CD14-positive monocyte (primary cell): ENCODE measurements around the gene CIBAR2. TPM values are rescaled to one million over a fixed set of nuclear protein-coding genes. Genes with fewer than 3 reads are reported as not detected.

Experiments used
- DNase-seq, 3 donors: peaks; one replicate each; pipeline ENCODE4 v3.0.0-alpha.2; 2011 to 2022
- H2AFZ ChIP-seq: 2 replicates; pipeline ENCODE4 v1.6.0; 2012; ENCODE audit warnings: mild to moderate bottlenecking, low read depth, low read length, inconsistent platforms; ENCODE audit not compliant: insufficient read depth, poor library complexity, severe bottlenecking
- H3K27ac ChIP-seq, 2 donors: 1 replicate in 1 of 2; 2 replicates in 1 of 2; pipeline ENCODE4 v1.5.1; 2012 to 2013; ENCODE audit warnings: low read length in 2 of 2, control low read depth in 1 of 2, inconsistent platforms in 1 of 2, low read depth in 1 of 2, mild to moderate bottlenecking in 1 of 2
- H3K27me3 ChIP-seq, 2 donors: one replicate each; pipeline versions ENCODE4 v1.6.0 to v1.6.1; 2011 to 2013; ENCODE audit warnings: low read length in 2 of 2; ENCODE audit not compliant: control insufficient read depth in 2 of 2, insufficient read depth in 2 of 2
- H3K36me3 ChIP-seq, 2 donors: replicated peaks in 1 of 2; 1 replicate in 1 of 2; 2 replicates in 1 of 2; pipeline versions ENCODE4 v1.5.1 to v1.6.1; 2012 to 2013; ENCODE audit warnings: low read length in 2 of 2, control low read depth in 1 of 2, inconsistent platforms in 1 of 2, mild to moderate bottlenecking in 1 of 2; ENCODE audit not compliant: insufficient read depth in 2 of 2, control insufficient read depth in 1 of 2
- H3K4me1 ChIP-seq, 2 donors: 1 replicate in 1 of 2; 2 replicates in 1 of 2; pipeline versions ENCODE4 v1.5.1 to v1.6.1; 2012 to 2013; ENCODE audit warnings: low read length in 2 of 2, control low read depth in 1 of 2, inconsistent platforms in 1 of 2, mild to moderate bottlenecking in 1 of 2, moderate library complexity in 1 of 2; ENCODE audit not compliant: insufficient read depth in 2 of 2, control insufficient read depth in 1 of 2
- H3K4me2 ChIP-seq: replicated peaks from 2 replicates; pipeline ENCODE3; 2012; ENCODE audit warnings: low read length, moderate library complexity, mild to moderate bottlenecking; ENCODE audit not compliant: poor library complexity, severe bottlenecking; ENCODE audit errors: extremely low read depth
- H3K4me3 ChIP-seq, 3 experiments: fragments of 200-600 bp in 1 of 3; sonication (generic) in 1 of 3; replicated peaks in 1 of 3; 1 replicate in 2 of 3; 2 replicates in 1 of 3; pipeline ENCODE4 v1.5.1; 2011 to 2013; ENCODE audit warnings: low read length in 3 of 3, mild to moderate bottlenecking in 3 of 3, control low read depth in 2 of 3, low read depth in 2 of 3, inconsistent platforms in 1 of 3, moderate library complexity in 1 of 3
- H3K79me2 ChIP-seq: 2 replicates; pipeline ENCODE4 v1.6.0; 2012; ENCODE audit warnings: mild to moderate bottlenecking, control low read depth, inconsistent platforms, low read length, moderate library complexity; ENCODE audit not compliant: insufficient read depth
- H3K9ac ChIP-seq: 2 replicates; pipeline ENCODE4 v1.6.0; 2017; ENCODE audit warnings: low read length, mild to moderate bottlenecking; ENCODE audit not compliant: insufficient read depth, poor library complexity, severe bottlenecking
- H3K9me3 ChIP-seq, 2 donors: replicated peaks in 1 of 2; 1 replicate in 1 of 2; 2 replicates in 1 of 2; pipeline versions ENCODE4 v1.5.1 to v1.6.1; 2012 to 2013; ENCODE audit warnings: low read length in 2 of 2, control low read depth in 1 of 2; ENCODE audit not compliant: control insufficient read depth in 1 of 2, insufficient read depth in 1 of 2
- H4K20me1 ChIP-seq: 2 replicates; pipeline ENCODE4 v1.6.0; 2012; ENCODE audit warnings: mild to moderate bottlenecking, low read length, control low read depth, moderate library complexity; ENCODE audit not compliant: insufficient read depth
- H3K27ac Mint-ChIP-seq, 7 donors: one replicate each; pipeline ENCODE4 v1.8.0; 2020; ENCODE audit warnings: mild to moderate bottlenecking in 7 of 7, mixed read lengths in 7 of 7, moderate library complexity in 6 of 7, inconsistent platforms in 2 of 7
- H3K27me3 Mint-ChIP-seq, 3 donors: one replicate each; pipeline ENCODE4 v1.8.0; 2021 to 2022; ENCODE audit warnings: low read depth in 3 of 3, mild to moderate bottlenecking in 3 of 3, mixed read lengths in 3 of 3, moderate library complexity in 3 of 3, inconsistent platforms in 1 of 3
- H3K36me3 Mint-ChIP-seq, 2 donors: one replicate each; pipeline ENCODE4 v1.8.0; 2020; ENCODE audit warnings: mixed read lengths in 2 of 2, inconsistent platforms in 1 of 2, mild to moderate bottlenecking in 1 of 2
- H3K4me1 Mint-ChIP-seq: one replicate; pipeline ENCODE4 v1.8.0; 2020; ENCODE audit warnings: mild to moderate bottlenecking, mixed read lengths
- H3K4me3 Mint-ChIP-seq, 2 donors: one replicate each; pipeline ENCODE4 v1.8.0; 2020; ENCODE audit warnings: mild to moderate bottlenecking in 2 of 2, mixed read lengths in 2 of 2, moderate library complexity in 1 of 2
- H3K9me3 Mint-ChIP-seq, 7 donors: one replicate each; pipeline ENCODE4 v1.8.0; 2020 to 2022; ENCODE audit warnings: mixed read lengths in 7 of 7, mild to moderate bottlenecking in 6 of 7, moderate library complexity in 6 of 7, inconsistent platforms in 2 of 7
- WGBS: methylation state at CpG from one replicate; pipeline ENCODE4 v1.1.5; 2013; ENCODE audit warnings: missing lambda C conversion rate; ENCODE audit not compliant: insufficient coverage; 5-methylcytosine and 5-hydroxymethylcytosine counted together
- intact Hi-C, 2 donors: fragments of 100-400 bp; cut with micrococcal nuclease; formaldehyde crosslinking; loops; one replicate each; pipeline versions ENCODE4 v1.15.0 to v1.15.1; 2023
- polyA plus RNA-seq, 3 donors: library from polyadenylated mRNA; depleted of rRNA in 1 of 3; unstranded in 2 of 3; stranded (reverse) in 1 of 3; fragments of 300-500 nt in 2 of 3; fragments of >200 nt in 1 of 3; fragmentation: Illumina TruSeq in 2 of 3; gene quantifications; 1 replicate in 2 of 3; 2 replicates in 1 of 3; pipeline ENCODE4 v1.2.3, GENCODE V29; 2012 to 2021
- TF ChIP-seq, protein P1 (sequence below): fragments of 200-600 bp; IDR thresholded peaks from one replicate; pipeline ENCODE4 v1.8.0; 2022; ENCODE audit warnings: antibody characterized with exemption, mild to moderate bottlenecking

CIBAR2 gene
- polyA plus RNA-seq, 3 donors: not detected

DNA sequence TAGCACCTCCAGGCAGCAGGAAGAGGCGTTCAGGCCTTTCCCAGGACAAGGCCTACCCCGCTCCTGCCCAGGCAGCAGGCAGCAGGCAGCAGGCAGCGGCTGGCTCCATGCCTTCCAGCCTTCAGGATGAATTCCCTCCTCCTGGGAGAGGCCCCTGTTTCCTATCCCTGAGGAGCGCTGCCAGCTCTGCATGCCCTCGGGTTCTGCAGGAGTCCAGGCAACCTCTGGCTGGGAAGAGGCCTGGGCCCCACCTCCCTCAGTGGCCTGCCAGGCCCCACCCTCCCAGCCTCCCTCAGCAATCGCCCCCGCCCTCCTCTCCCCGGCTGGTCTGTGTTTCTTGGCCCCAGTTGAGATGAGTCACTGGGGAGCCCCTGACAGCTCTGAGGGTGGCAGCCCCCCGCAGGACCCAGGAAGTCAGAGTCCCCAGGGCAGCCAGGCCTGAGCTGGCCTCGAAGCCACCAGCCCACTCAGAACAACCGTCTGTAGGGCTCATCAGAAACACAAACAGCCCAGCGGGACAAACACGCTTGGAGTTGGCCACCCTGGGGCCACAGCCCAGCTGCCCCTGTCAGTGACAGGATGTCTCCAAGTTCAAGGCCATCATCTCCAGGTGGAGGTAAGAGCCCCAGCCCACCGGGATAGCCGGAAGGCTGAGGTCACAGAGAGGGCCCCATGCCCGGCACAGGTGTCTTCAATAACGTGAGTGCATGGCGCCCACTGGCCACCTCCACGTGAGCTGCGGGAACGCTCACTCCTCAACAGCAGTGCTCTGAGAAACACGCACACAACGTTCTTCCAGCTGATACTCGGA is 39.5 kb upstream of the CIBAR2 start:
- Mint-ChIP-seq H3K9me3 (no peaks in the 10 kb centered on the region), H3K27ac (no peak overlapping the region), H3K27me3 (peaks cover 1 to 7% (median 6%) of the 10 kb centered on the region in 3 donors), H3K4me3 (no peak overlapping the region), H3K4me1 (no peaks in the 10 kb centered on the region), H3K36me3 (peaks cover 0 to under 1% of the 10 kb centered on the region in 2 donors)
- intact Hi-C loops: no loop called here
- Histone ChIP-seq H3K9me3 (no peaks in the 10 kb centered on the region), H3K4me3 (no peak overlapping the region), H3K27ac (no peak overlapping the region), H3K36me3 (no peaks in the 10 kb centered on the region), H2AFZ (no peak overlapping the region), H3K4me2 (no peak overlapping the region), H3K4me1 (no peaks in the 10 kb centered on the region), H3K79me2 (no peaks in the 10 kb centered on the region), H4K20me1 (no peaks in the 10 kb centered on the region), H3K27me3 (no peaks in the 10 kb centered on the region), H3K9ac (peak overlapping the region; percentile 32)
- 86% methylated on average over 23 of the region's 24 CpGs for WGBS
- TF ChIP-seq, protein P1, sequence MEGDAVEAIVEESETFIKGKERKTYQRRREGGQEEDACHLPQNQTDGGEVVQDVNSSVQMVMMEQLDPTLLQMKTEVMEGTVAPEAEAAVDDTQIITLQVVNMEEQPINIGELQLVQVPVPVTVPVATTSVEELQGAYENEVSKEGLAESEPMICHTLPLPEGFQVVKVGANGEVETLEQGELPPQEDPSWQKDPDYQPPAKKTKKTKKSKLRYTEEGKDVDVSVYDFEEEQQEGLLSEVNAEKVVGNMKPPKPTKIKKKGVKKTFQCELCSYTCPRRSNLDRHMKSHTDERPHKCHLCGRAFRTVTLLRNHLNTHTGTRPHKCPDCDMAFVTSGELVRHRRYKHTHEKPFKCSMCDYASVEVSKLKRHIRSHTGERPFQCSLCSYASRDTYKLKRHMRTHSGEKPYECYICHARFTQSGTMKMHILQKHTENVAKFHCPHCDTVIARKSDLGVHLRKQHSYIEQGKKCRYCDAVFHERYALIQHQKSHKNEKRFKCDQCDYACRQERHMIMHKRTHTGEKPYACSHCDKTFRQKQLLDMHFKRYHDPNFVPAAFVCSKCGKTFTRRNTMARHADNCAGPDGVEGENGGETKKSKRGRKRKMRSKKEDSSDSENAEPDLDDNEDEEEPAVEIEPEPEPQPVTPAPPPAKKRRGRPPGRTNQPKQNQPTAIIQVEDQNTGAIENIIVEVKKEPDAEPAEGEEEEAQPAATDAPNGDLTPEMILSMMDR: no peak
- DNase-seq: no peak

DNA sequence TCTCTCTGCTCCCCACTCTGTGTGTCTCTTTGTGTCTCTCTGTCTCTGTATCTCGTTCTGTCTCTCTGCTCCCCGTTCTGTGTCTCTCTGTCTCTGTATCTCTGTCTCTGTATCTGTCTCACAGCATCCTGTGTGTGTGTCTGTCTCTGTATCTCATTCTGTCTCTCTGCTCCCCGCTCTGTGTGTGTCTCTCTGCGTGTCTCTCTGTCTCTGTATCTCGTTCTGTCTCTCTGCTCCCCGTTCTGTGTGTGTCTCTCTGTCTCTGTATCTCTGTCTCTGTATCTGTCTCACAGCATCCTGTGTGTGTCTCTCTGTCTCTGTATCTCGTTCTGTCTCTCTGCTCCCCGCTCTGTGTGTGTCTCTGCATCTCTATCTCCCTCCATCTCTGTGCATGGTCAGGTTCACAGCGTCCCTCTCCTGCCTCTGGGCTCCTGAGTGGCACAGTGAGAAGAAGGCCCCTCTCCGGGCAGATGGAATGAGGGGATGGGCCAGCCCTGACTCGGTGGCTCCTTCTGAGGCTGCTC is 38.9 kb upstream of the CIBAR2 start:
- H3K36me3 ChIP-seq: no peaks in the 10 kb centered on the region
- Mint-ChIP-seq H3K4me3 (no peak overlapping the region), H3K36me3 (no peaks in the 10 kb centered on the region), H3K27me3 (peaks cover 1 to 8% (median 7%) of the 10 kb centered on the region in 3 donors), H3K27ac (peak overlapping the region in 1 of 7 donors; percentile 1), H3K9me3 (no peaks in the 10 kb centered on the region), H3K4me1 (no peaks in the 10 kb centered on the region)
- no peaks in the 10 kb centered on the region for H3K27me3 ChIP-seq
- 88% methylated on average over 10 of the region's 11 CpGs for WGBS
- H3K4me3 ChIP-seq: no peak overlapping the region
- H3K27ac ChIP-seq: no peak overlapping the region
- TF ChIP-seq, protein P1: no peak
- H3K9me3 ChIP-seq: no peaks in the 10 kb centered on the region
- H3K79me2 ChIP-seq: no peaks in the 10 kb centered on the region
- no peak overlapping the region for H2AFZ ChIP-seq
- no peak overlapping the region for H3K4me2 ChIP-seq
- DNase-seq: no peak
- no peaks in the 10 kb centered on the region for H4K20me1 ChIP-seq
- no peak overlapping the region for H3K9ac ChIP-seq
- no peaks in the 10 kb centered on the region for H3K4me1 ChIP-seq
- intact Hi-C loops: no loop called here
